Left lung (tissue), 10 donors: ENCODE results near the gene RPL36A. TPM values are rescaled to one million over a fixed set of nuclear protein-coding genes. Genes with fewer than 3 reads are reported as not detected.
A peak's percentile ranks its signal among the peaks of the same experiment; 100 is the strongest.

Experiments
- ATAC-seq: fragments of 200-7000 bp; cut with Tn5 transposase; one replicate; pipeline ENCODE4 v1.9.1; 2020; ENCODE audit warnings: moderate library complexity
- DNase-seq, 4 donors: peaks; one replicate each; pipeline ENCODE4 v3.0.0-alpha.2; 2013 to 2020
- H3K27ac ChIP-seq, 2 donors: fragments of 200-600 bp; sonication (generic) in 1 of 2; one replicate each; pipeline versions ENCODE4 v1.5.0 to v1.8.0; 2020 to 2021
- H3K27me3 ChIP-seq, 2 donors: fragments of 200-600 bp; sonication (generic) in 1 of 2; one replicate each; pipeline versions ENCODE4 v1.5.0 to v1.8.0; 2020 to 2021
- H3K36me3 ChIP-seq, 2 donors: fragments of 200-600 bp; sonication (generic) in 1 of 2; one replicate each; pipeline versions ENCODE4 v1.5.0 to v1.8.0; 2020 to 2021
- H3K4me1 ChIP-seq, 2 donors: fragments of 200-600 bp; one replicate each; pipeline ENCODE4 v1.8.0; 2021
- H3K4me3 ChIP-seq, 2 donors: fragments of 200-600 bp; sonication (generic) in 1 of 2; one replicate each; pipeline versions ENCODE4 v1.5.0 to v1.8.0; 2020 to 2021; ENCODE audit warnings: mild to moderate bottlenecking in 1 of 2
- H3K9me3 ChIP-seq, 2 donors: fragments of 200-600 bp; sonication (generic) in 1 of 2; one replicate each; pipeline versions ENCODE4 v1.5.0 to v1.8.0; 2020 to 2021
- CTCF ChIP-seq, 2 donors: fragments of 200-600 bp; sonication (generic) in 1 of 2; IDR thresholded peaks; one replicate each; pipeline versions ENCODE4 v1.5.0 to v1.8.0; 2021; ENCODE audit warnings: antibody characterized with exemption in 2 of 2
- intact Hi-C, 2 donors: fragments of 100-400 bp; cut with DNase I; formaldehyde crosslinking; loops; one replicate each; pipeline versions ENCODE4 v1.11.2 to v1.14.2; 2022
- polyA plus RNA-seq, 6 donors: library from polyadenylated mRNA; unstranded; fragments of 120-200 nt; gene quantifications; one replicate each; pipeline ENCODE4 v1.2.1, GENCODE V29; 2013; ENCODE audit not compliant: insufficient read length in 6 of 6
- total RNA-seq, 2 donors: library from RNA; stranded (reverse); fragmentation: NEBNext Ultra II Directional; extraction: Animal tissue kit (Norgen Biotek cat#: 25700); gene quantifications; one replicate each; pipeline ENCODE4 v1.2.1, GENCODE V29; 2021
- donor health status: DM: no; HTN: yes; CAD: no.
- donor health status: DM: no; HTN: no; CAD: no.

RPL36A gene
- total and polyA plus RNA-seq, 8 donors = 127 to 1,743 (median 1,355) TPM

GRCh38 chrX:101377547-101377946 is 13.3 kb upstream of the RPL36A start:
- ATAC-seq (no peak), DNase-seq (no peak)
- intact Hi-C loops = no loop called here
- no peak for TF ChIP-seq CTCF (IDR thresholded peaks at IDR 0.05)
- no peaks in the 10 kb centered on the region for H3K9me3 ChIP-seq
- no peak overlapping the region for H3K4me3 ChIP-seq
- no peak overlapping the region for H3K27ac ChIP-seq
- H3K4me1 ChIP-seq = no peaks in the 10 kb centered on the region
- no peaks in the 10 kb centered on the region for H3K36me3 ChIP-seq
- no peaks in the 10 kb centered on the region for H3K27me3 ChIP-seq

GRCh38 chrX:101383679-101384205 is 7.1 kb upstream of the RPL36A start:
- Histone ChIP-seq H3K27ac (no peak overlapping the region), H3K4me1 (no peaks in the 10 kb centered on the region), H3K36me3 (no peaks in the 10 kb centered on the region), H3K27me3 (no peaks in the 10 kb centered on the region), H3K9me3 (no peaks in the 10 kb centered on the region), H3K4me3 (no peak overlapping the region)
- intact Hi-C loops = no loop called here
- DNase-seq (no peak), ATAC-seq (no peak)
- TF ChIP-seq CTCF (IDR thresholded peaks at IDR 0.05) = no peak

- ATAC-seq = no peak
- no peak for DNase-seq
- no peaks in the 10 kb centered on the region for H3K36me3 ChIP-seq
- peak overlapping the region in 1 of 2 donors; percentile 41 for H3K4me3 ChIP-seq
- H3K27ac ChIP-seq = peak overlapping the region in 1 of 2 donors; percentile 69
- intact Hi-C loops = no loop called here
- no peaks in the 10 kb centered on the region for H3K27me3 ChIP-seq
- TF ChIP-seq CTCF (IDR thresholded peaks at IDR 0.05) = no peak
- H3K9me3 ChIP-seq = no peaks in the 10 kb centered on the region
- H3K4me1 ChIP-seq = no peaks in the 10 kb centered on the region
Observed at GRCh38 chrX:101385026-101385684, 5.7 kb upstream of the RPL36A start.

DNA sequence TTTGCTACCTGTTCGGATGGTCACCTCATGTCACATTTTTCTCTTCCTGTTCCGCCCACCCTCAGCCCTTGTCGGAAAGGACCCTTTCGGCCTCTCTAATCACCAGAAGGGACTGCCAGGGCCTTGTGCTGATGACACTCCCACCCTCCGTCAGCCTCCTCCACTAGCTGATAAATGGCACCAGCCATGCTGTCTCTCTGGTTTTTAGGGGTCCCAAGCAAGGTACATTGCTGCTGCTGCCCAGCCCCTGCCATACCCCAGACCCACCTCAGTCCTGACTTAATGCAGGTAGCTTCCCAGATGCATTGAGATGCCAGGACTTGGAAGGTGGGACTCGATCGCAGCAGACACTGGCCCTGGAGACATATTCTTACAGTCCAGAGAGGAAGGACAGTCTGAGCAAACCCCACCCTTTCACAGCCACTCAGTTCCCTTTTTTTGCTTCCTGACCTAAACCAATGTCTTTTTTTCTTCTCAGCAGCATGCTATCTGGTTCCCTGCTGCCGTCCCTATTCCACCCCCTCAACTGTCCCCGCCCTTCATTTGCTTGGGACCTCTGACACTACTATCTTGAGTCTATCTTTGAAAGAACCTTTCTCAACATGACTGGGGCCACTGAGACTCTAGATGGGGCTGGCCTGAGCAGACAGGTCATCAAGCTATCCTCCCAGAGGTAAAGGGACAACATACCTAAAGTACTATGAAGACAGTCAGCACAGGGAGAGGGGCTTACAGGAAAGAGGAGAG is 4.8 kb upstream of the RPL36A start, which contains the start of gene BTK:
Gene BTK (minus strand): TSS at position 397 of the 747 bp plus-strand sequence. CDS start 10,907 bp downstream, outside the sequence.
- peak in 1 of 4 donors; percentile 37 for DNase-seq
- intact Hi-C loops = no loop called here
- TF ChIP-seq CTCF (IDR thresholded peaks at IDR 0.05) = no peak
- Histone ChIP-seq H3K4me3 (peak within 1 kb of the TSS in 1 of 2 donors; percentile 41), H3K9me3 (no peaks in the 10 kb centered on the region), H3K36me3 (no peaks in the 10 kb centered on the region), H3K27ac (peak within 1 kb of the TSS in 1 of 2 donors; percentile 69), H3K4me1 (no peaks in the 10 kb centered on the region), H3K27me3 (no peaks in the 10 kb centered on the region)
- peak; percentile 45 for ATAC-seq

DNA sequence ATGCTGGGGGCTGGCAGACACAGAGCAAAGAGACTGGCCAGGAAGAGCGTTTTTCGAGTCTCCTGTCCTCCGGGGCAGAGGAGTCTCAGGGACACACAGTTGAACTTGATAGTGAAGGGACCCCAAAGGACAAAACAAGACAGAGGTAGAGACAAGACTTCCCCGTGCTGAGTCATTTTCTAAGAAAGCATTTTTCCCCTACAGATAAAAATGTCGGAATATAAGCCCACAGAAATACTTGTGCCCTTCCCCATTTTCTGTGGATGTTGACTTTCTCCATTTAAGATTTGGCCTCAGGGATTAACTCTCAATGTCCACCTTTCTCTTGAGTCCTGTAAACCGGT is 4.3 kb upstream of the RPL36A start:
- no peak for ATAC-seq
- no peaks in the 10 kb centered on the region for H3K9me3 ChIP-seq
- H3K36me3 ChIP-seq = no peaks in the 10 kb centered on the region
- TF ChIP-seq CTCF (IDR thresholded peaks at IDR 0.05) = no peak
- H3K4me1 ChIP-seq = no peaks in the 10 kb centered on the region
- H3K27me3 ChIP-seq = no peaks in the 10 kb centered on the region
- DNase-seq = no peak
- H3K27ac ChIP-seq = peak overlapping the region in 1 of 2 donors; percentile 69
- intact Hi-C loops = no loop called here
- H3K4me3 ChIP-seq = no peak overlapping the region
